Measurements from ENCODE around the gene OR2G6. TPM values are rescaled to one million over a fixed set of nuclear protein-coding genes. Genes with fewer than 3 reads are reported as not detected.
"Not testable (repeated sequence)": the region's sequence is repeated elsewhere in the genome, so short reads cannot be mapped to it uniquely, and the experiment has no call there.

OR2G6 gene
- total and polyA plus RNA-seq, 11 donors = not detected

- H3K36me3 ChIP-seq; H3K4me1 ChIP-seq; H3K27ac ChIP-seq; ATAC-seq; intact Hi-C loops (cut with DNase I); H3K4me3 ChIP-seq; H3K9me3 ChIP-seq; H3K27me3 ChIP-seq; DNase-seq: not testable (repeated sequence)
- WGBS, 4 donors = 53 to 77% (median 72%) methylated on average over 1 of the region's 2 CpGs
Observed at GRCh38 chr1:248500305-248501035, 7.4 kb upstream of the OR2G6 start.

- H3K4me1 ChIP-seq; intact Hi-C loops (cut with DNase I); ATAC-seq; H3K4me3 ChIP-seq; H3K27me3 ChIP-seq; H3K9me3 ChIP-seq; H3K27ac ChIP-seq; DNase-seq; H3K36me3 ChIP-seq: not testable (repeated sequence)
Observed at GRCh38 chr1:248510217-248510616, 2.3 kb downstream of the OR2G6 start.

DNA sequence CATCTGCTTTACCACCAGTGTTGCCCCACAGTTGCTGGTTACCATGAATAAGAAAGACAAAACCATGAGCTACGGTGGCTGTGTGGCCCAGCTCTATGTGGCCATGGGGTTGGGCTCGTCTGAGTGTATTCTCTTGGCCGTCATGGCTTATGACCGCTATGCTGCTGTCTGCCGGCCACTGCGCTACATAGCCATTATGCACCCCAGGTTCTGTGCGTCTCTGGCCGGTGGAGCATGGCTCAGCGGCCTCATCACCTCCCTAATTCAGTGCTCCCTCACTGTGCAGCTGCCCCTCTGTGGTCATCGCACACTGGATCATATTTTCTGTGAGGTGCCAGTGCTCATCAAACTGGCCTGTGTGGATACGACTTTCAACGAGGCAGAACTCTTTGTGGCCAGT is 14.0 kb downstream of the OR2G6 start:
- intact Hi-C loops (cut with DNase I) = no loop called here
- H3K36me3 ChIP-seq = no peaks in the 10 kb centered on the region
- no peak for DNase-seq
- H3K4me3 ChIP-seq = no peak overlapping the region
- no peak for ATAC-seq
- H3K27ac ChIP-seq = no peak overlapping the region
- no peak for TF ChIP-seq POLR2A (IDR thresholded peaks at IDR 0.05)
- TF ChIP-seq, protein P1, sequence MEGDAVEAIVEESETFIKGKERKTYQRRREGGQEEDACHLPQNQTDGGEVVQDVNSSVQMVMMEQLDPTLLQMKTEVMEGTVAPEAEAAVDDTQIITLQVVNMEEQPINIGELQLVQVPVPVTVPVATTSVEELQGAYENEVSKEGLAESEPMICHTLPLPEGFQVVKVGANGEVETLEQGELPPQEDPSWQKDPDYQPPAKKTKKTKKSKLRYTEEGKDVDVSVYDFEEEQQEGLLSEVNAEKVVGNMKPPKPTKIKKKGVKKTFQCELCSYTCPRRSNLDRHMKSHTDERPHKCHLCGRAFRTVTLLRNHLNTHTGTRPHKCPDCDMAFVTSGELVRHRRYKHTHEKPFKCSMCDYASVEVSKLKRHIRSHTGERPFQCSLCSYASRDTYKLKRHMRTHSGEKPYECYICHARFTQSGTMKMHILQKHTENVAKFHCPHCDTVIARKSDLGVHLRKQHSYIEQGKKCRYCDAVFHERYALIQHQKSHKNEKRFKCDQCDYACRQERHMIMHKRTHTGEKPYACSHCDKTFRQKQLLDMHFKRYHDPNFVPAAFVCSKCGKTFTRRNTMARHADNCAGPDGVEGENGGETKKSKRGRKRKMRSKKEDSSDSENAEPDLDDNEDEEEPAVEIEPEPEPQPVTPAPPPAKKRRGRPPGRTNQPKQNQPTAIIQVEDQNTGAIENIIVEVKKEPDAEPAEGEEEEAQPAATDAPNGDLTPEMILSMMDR (IDR thresholded peaks at IDR 0.05) = no peak
- no peaks in the 10 kb centered on the region for H3K4me1 ChIP-seq
- H3K27me3 ChIP-seq = no peaks in the 10 kb centered on the region
- 79 to 88% (median 82%) methylated on average over 9 to 12 of the region's 12 CpGs for WGBS, 4 donors
- peaks cover 0 to 13% (median 0%) of the 10 kb centered on the region in 12 donors for H3K9me3 ChIP-seq

DNA sequence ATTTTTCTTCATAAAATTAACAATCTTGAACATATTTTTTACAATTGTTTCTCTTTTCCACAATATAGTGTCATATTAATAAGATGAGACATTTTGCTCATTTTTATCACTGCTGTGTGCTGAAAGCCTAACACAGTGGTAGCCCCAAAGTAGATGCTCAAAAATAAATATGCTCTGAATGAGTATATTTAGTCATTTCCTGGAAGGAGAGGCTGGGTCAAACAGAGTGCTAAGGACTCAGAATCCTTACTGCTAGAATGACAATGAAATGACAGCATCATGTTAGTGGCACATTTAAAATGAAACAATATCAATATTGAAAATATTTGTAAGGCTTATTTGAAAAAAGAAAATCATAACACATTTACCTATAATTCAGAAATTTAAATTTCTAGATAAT is 29.6 kb downstream of the OR2G6 start:
- H3K27me3 ChIP-seq; H3K4me1 ChIP-seq; ATAC-seq; DNase-seq; H3K9me3 ChIP-seq; H3K27ac ChIP-seq; H3K36me3 ChIP-seq; H3K4me3 ChIP-seq; intact Hi-C loops (cut with DNase I): not testable (repeated sequence)

DNA sequence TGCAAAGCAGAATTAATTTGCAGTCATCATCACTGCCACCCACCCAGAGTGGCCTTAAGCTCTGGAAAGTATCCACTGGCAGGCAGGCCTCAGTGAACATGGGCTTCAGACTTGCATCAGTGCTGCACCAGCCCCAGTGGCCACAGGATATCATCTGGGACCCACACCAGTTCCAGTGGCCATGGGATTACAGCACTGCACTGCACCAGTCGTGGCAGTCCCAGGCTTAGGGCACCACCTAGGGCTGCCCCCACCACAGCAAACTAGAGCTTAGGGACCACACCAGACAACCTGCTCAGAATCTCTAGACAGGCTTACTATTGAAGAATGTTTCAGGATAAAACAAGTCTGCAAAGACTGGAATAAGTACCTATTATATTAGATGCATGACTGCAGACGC is 39.5 kb downstream of the OR2G6 start:
- H3K27ac ChIP-seq = not testable (repeated sequence)

GRCh38 chr1:248551027-248551426 is 43.2 kb downstream of the OR2G6 start:
- ATAC-seq; intact Hi-C loops (cut with DNase I); H3K4me1 ChIP-seq; H3K36me3 ChIP-seq; DNase-seq; H3K27me3 ChIP-seq; H3K4me3 ChIP-seq; H3K27ac ChIP-seq; H3K9me3 ChIP-seq: not testable (repeated sequence)
- WGBS, 4 donors = no CpG with 5 or more reads among the region's 6 CpGs

More for the DNA sequence above, 39.5 kb downstream of the OR2G6 start:
- H3K27me3 ChIP-seq; H3K9me3 ChIP-seq; intact Hi-C loops (cut with DNase I); H3K4me1 ChIP-seq; ATAC-seq; H3K36me3 ChIP-seq; DNase-seq; H3K4me3 ChIP-seq: not testable (repeated sequence)
- no CpG with 5 or more reads among the region's 2 CpGs for WGBS, 4 donors

- DNase-seq; ATAC-seq; H3K4me1 ChIP-seq; H3K27me3 ChIP-seq; H3K36me3 ChIP-seq; intact Hi-C loops (cut with DNase I); H3K9me3 ChIP-seq; H3K27ac ChIP-seq; H3K4me3 ChIP-seq: not testable (repeated sequence)
- 45 to 96% (median 62%) methylated on average over 1 to 3 of the region's 3 CpGs for WGBS, 4 donors
Observed at GRCh38 chr1:248562672-248563071, 54.8 kb downstream of the OR2G6 start, which contains the start of gene OR2T29. TSS of gene OR2T29 (minus strand) at chr1:248562772. CDS start at chr1:248559491, 3,281 bp downstream.

- ATAC-seq; H3K27ac ChIP-seq; H3K27me3 ChIP-seq; intact Hi-C loops (cut with DNase I); DNase-seq; H3K4me3 ChIP-seq; H3K9me3 ChIP-seq; H3K4me1 ChIP-seq; H3K36me3 ChIP-seq: not testable (repeated sequence)
- 61 to 72% (median 68%) methylated on average over 11 of the region's 11 CpGs for WGBS, 4 donors
Observed at GRCh38 chr1:248565530-248566373, 57.9 kb downstream of the OR2G6 start.

GRCh38 chr1:248569049-248569448 is 61.2 kb downstream of the OR2G6 start:
- H3K27me3 ChIP-seq; H3K4me3 ChIP-seq; H3K9me3 ChIP-seq; H3K36me3 ChIP-seq; H3K27ac ChIP-seq; DNase-seq; H3K4me1 ChIP-seq; intact Hi-C loops (cut with DNase I); ATAC-seq: not testable (repeated sequence)
- WGBS, 4 donors = 14 to 66% (median 30%) methylated on average over 2 of the region's 2 CpGs

DNA sequence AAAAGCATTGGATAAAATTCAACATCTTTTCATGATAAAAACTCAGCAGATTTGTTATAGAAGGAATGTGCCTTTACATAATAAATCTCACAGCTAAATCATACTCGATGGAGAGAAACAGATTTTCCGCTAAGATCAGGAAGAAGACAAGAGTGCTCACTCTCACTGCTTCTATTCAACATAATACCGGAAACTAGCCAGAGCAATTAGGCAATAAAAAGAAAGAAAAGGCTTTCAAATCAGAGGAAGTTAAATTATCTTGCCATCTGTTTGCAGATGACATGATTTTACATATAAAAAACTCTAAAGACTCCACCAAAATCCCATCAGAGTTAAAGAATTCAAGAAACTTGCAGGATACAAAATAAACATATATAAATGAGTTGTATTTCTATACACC is 62.9 kb downstream of the OR2G6 start:
- H3K4me1 ChIP-seq; H3K9me3 ChIP-seq; H3K27me3 ChIP-seq; H3K36me3 ChIP-seq; DNase-seq; H3K4me3 ChIP-seq; intact Hi-C loops (cut with DNase I); H3K27ac ChIP-seq; ATAC-seq: not testable (repeated sequence)
- WGBS, 4 donors = 69 to 86% (median 77%) methylated on average over 3 of the region's 3 CpGs
